GM18951 (cell line): ENCODE measurements around the gene WDPCP.
"Not testable (repeated sequence)": the region's sequence is repeated elsewhere in the genome, so short reads cannot be mapped to it uniquely, and the experiment has no call there.

ENCODE experiments used
- POLR2A ChIP-seq: IDR thresholded peaks from 4 replicates; pipeline ENCODE4 v1.6.1; 2011; ENCODE audit warnings: mild to moderate bottlenecking; ENCODE audit not compliant: insufficient read length, insufficient read depth; ENCODE audit errors: extremely low read depth
- in situ Hi-C: fragments of 300-500 bp; cut with MboI; formaldehyde crosslinking; loops from one replicate; pipeline ENCODE4 v1.12.0; 2022; ENCODE audit warnings: low sequenced_read_pairs, mixed read lengths, inconsistent platforms; ENCODE audit not compliant: unreplicated experiment

The WDPCP gene

GRCh38 chr2:63486861-63487290 lies 101.4 kb downstream of the WDPCP start:
- TF ChIP-seq POLR2A = no peak
- in situ Hi-C loops = loop anchor here (25.0 kb wide), 1 partner anchor 700 kb away; no protein-coding TSS in a partner anchor

- TF ChIP-seq POLR2A = no peak
- in situ Hi-C loops = loop anchor here (25.0 kb wide), 1 partner anchor 698 kb away; no protein-coding TSS in a partner anchor
Observed at GRCh38 chr2:63484901-63485300, 103.4 kb downstream of the WDPCP start.

GRCh38 chr2:63484481-63484880 lies 103.8 kb downstream of the WDPCP start:
- TF ChIP-seq POLR2A = no peak
- in situ Hi-C loops = loop anchor here (25.0 kb wide), 1 partner anchor 697 kb away; no protein-coding TSS in a partner anchor

- in situ Hi-C loops = loop anchor here (25.0 kb wide), 1 partner anchor 690 kb away; no protein-coding TSS in a partner anchor
- TF ChIP-seq POLR2A = no peak
Observed at GRCh38 chr2:63477686-63478085, 110.6 kb downstream of the WDPCP start.

- in situ Hi-C loops = not testable (repeated sequence)
Observed at GRCh38 chr2:63469313-63469712, 119.0 kb downstream of the WDPCP start.

GRCh38 chr2:63465633-63466032 lies 122.6 kb downstream of the WDPCP start:
- in situ Hi-C loops = no loop called here
- TF ChIP-seq POLR2A = no peak

- in situ Hi-C loops = no loop called here
- TF ChIP-seq POLR2A = no peak
Observed at GRCh38 chr2:63463142-63463541, 125.1 kb downstream of the WDPCP start.

- in situ Hi-C loops = no loop called here
- no peak for TF ChIP-seq POLR2A
Observed at GRCh38 chr2:63446658-63447057, 141.6 kb downstream of the WDPCP start.

- in situ Hi-C loops = no loop called here
- TF ChIP-seq POLR2A = no peak
Observed at GRCh38 chr2:63444565-63445288, 143.6 kb downstream of the WDPCP start.

- TF ChIP-seq POLR2A = no peak
- in situ Hi-C loops = no loop called here
Observed at GRCh38 chr2:63440612-63441011, 147.7 kb downstream of the WDPCP start.

- in situ Hi-C loops = no loop called here
- TF ChIP-seq POLR2A = no peak
Observed at GRCh38 chr2:63438181-63438580, 150.1 kb downstream of the WDPCP start.

GRCh38 chr2:63436488-63436887 lies 151.8 kb downstream of the WDPCP start:
- in situ Hi-C loops = no loop called here
- TF ChIP-seq POLR2A = no peak

GRCh38 chr2:63435070-63435469 lies 153.2 kb downstream of the WDPCP start:
- TF ChIP-seq POLR2A = no peak
- in situ Hi-C loops = no loop called here

- in situ Hi-C loops = no loop called here
- no peak for TF ChIP-seq POLR2A
Observed at GRCh38 chr2:63434024-63435001, 154.0 kb downstream of the WDPCP start.

GRCh38 chr2:63432373-63432772 lies 155.9 kb downstream of the WDPCP start:
- no peak for TF ChIP-seq POLR2A
- in situ Hi-C loops = no loop called here
